Hepatocyte (in vitro differentiated cells): Measurements from ENCODE around the gene PAWR.

Source experiments
- EZH2phosphoT487 ChIP-seq: fragments of 200-600 bp; sonication (generic); IDR thresholded peaks from one replicate; pipeline ENCODE4 v1.6.1; 2018; ENCODE audit warnings: antibody characterized with exemption, mild to moderate bottlenecking, low read depth, moderate library complexity; ENCODE audit not compliant: unreplicated experiment, severe bottlenecking
- TF ChIP-seq, protein P1 (sequence below): fragments of 200-600 bp; sonication (generic); IDR thresholded peaks from 2 replicates; pipeline ENCODE4 v1.5.1; 2016; ENCODE audit warnings: antibody characterized with exemption, mild to moderate bottlenecking; ENCODE audit not compliant: poor library complexity

DNA sequence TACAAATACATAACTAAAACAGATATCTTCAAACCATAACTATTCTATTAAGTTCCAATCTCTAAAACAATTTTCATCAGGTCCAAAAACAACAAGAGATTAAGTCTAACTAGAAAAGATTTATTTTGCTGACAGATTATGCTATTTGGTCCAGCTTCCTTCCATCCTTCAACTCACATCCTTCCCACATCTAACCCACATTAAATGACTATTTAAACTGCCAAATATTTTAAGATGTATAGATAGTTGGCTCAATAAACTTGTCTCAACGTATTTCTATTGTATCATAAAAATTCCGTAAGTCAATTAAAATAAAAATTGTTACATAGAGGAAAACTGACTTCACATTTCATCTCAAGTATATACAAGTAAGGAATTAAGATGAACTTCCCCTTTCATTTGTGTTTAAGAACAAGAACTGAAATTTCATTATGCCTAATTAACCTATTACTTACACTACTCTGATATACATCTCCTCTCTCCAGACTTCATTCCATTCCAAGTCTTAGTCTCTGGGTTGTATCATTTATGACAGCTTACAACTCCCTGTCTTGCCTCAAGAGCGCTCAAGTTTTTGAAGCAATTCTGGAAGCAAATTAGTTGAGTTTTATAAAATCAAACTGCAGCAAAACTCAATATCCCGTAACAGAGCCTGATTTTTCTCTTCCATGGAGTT lies 25.4 kb downstream of the PAWR start:
- TF ChIP-seq, protein P1, sequence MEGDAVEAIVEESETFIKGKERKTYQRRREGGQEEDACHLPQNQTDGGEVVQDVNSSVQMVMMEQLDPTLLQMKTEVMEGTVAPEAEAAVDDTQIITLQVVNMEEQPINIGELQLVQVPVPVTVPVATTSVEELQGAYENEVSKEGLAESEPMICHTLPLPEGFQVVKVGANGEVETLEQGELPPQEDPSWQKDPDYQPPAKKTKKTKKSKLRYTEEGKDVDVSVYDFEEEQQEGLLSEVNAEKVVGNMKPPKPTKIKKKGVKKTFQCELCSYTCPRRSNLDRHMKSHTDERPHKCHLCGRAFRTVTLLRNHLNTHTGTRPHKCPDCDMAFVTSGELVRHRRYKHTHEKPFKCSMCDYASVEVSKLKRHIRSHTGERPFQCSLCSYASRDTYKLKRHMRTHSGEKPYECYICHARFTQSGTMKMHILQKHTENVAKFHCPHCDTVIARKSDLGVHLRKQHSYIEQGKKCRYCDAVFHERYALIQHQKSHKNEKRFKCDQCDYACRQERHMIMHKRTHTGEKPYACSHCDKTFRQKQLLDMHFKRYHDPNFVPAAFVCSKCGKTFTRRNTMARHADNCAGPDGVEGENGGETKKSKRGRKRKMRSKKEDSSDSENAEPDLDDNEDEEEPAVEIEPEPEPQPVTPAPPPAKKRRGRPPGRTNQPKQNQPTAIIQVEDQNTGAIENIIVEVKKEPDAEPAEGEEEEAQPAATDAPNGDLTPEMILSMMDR = no peak
- TF ChIP-seq EZH2phosphoT487 = no peak
